ENCODE results near the gene PDE2A.
A peak's percentile ranks its signal among the peaks of the same experiment; 100 is the strongest.

The PDE2A gene

DNA sequence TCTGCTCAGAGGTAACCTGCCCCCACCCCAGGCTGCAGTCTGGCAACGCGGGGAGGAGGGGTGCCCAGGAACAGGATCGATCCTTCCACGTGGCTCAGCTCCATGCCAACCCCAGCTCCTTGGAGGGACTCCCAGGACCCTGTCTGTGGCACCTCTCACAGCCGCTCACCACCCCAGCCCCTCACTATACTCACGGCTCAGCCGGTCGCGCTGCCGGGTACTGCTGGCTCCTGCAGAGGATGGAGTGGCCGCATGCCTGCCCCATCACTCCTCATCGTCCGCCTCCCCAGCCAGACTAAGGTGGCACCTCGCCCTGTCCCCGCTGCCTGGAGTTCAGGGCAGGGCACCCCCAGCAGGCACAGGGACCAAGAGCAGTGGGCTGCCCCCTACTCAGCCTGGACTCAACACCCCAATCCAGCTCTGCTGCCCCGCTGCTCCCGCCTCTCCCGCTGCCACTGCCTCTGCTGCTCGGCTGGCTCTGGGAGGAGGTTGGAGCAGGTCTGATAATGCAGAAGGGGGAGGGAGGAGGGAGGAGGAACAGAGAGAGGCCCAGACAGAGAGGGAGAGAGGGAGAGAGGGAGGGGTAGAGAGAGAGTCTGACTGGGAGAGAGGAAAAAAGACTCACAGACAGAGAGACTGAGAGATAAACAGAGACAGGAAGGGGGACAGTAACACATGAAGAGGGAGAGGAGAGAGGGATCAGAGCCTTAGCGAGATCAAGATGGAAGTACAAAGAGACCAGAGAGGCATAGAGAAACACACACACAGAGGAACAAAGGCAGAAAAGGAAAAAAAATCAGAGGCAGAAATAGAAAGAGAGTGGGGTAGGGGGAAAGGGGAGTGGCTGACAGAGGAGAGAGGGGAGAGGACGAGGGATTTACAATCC is at the start of gene PDE2A:
TSS of gene PDE2A (minus strand) at position 480 of the 886 bp plus-strand sequence. CDS start at position 265, 215 bp downstream.
- DNase-seq, result no peak

DNA sequence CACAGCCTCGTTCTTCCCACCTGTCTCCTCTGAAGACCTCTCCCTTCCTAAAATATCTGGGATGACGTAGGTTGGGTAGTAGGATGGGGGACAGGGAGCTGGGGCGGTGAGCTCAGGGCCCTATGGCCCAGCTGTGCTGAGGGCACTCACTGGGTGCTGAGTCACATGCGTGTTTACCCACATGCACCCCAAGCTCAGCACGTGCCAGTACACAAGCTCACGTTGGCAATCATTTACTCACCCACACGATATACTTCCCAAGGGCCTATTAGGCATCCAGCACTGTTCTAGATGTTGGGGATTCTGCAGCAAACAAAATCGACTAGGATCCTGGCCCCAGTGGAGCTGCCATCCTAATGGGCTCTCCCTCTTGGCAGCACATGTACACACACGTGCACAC is 49.3 kb upstream of the PDE2A start:
- no peak for DNase-seq

DNA sequence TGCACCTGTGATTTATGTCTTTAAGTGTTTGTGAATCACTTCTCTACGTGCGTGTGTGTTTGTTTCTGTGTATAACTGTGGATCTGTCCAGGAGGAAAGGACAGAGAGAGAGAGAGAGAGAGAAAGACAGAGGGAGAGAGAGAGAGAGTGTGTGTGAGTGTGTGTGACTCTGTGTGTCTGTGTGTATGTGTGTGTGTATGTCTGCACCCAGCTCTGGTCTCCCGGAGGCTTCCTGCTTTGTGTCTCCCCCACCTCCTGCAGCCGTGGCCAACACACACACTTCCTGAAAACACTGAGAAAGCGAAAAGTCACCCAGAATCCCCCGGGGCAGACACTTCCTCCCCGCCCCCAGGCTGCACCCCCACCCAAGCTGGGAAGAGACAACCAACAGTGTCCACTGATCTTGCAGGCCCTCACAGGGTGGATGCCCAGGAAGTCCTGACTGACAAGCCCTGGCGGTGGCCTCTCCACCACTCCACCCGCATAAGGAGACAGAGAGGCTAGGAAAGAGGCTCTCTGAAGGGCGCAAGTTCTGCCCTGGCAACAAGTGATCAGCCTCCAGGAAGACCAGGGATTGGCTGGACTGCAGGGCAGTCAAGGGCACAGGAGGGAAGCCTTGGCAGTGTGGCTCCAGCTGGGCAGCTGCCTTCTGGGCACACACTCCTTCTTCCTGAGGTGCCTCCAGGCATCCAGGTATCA is 48.0 kb upstream of the PDE2A start:
- DNase-seq, result peak; percentile 89 to 90

DNA sequence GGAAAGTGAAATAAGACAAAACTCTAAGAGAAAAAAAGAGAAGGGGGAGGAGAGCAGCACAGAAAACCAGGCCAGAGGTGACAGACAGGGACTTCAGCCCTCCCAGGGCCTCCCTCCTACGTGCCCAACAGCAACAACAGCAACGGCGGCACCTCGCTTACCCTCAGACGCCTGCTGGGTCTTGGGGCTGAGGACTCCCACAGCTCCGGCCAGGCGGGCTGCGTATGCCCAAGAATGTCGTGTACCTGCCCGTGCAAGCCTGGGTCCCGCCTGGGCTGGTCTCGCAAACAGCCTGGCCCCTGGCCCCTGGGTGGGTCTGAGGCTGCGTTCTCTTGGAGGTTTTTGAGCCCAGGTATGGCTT is 47.4 kb upstream of the PDE2A start:
- peak; percentile 30 to 47 for DNase-seq

DNA sequence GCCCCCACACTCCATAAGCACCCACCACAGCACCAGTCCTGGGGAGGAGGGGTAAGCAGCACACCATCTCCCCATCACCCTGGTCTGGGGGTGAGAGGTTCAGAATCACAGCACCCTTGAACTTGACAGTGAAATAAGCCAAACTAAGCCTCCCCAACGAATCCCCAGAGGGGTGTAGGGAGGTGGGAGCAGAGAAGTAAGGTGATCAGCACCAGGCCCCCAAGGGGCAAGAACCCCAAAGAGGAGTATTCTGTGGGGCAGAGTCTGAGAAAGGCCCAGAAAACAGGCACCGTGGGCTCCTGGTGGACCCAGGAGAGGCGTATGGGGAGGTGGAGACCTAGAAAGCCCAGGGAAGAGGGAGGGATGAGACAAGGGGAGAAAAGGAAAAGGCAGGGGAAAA is 47.1 kb upstream of the PDE2A start:
- DNase-seq, result no peak

DNA sequence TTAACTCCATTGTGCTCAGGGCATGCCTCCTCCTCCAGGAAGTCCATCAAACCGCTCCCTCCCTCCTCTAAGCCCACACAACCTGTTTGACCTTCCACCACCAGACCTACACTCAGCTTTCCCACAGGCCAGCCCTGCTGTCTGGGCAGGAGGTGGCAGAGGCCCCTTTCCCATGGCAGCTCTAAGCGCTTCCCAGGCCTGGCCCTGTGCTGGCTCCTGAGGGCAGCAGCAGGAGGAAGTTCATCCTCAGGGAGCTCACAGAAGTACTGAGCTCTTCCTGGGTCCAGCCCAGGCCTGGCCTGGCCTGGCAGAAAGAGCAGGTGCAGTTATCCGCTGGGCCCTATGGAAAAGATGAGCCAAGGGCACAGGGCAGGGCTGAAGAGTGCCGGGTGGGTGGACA is 46.6 kb upstream of the PDE2A start:
- DNase-seq, result no peak

DNA sequence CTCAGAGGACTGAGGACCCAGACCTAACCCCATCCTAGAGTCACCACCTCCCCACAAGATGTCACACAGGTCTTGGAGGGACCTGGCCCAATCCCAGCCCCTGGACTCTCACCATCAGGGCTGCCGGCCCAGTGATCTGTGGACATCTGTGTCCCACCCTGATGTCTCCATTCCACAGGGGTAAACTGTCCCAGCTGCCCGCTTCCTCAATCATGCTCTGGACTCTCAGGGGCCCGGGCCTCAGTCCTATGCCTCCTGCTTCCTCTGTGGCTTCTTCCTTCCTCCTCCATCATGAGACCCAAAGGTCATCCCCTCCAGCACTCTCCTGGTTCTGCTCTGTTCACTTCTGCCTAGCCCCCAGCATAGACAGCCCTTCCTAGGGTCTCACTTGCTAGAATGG is 45.8 kb upstream of the PDE2A start:
- no peak for DNase-seq

DNA sequence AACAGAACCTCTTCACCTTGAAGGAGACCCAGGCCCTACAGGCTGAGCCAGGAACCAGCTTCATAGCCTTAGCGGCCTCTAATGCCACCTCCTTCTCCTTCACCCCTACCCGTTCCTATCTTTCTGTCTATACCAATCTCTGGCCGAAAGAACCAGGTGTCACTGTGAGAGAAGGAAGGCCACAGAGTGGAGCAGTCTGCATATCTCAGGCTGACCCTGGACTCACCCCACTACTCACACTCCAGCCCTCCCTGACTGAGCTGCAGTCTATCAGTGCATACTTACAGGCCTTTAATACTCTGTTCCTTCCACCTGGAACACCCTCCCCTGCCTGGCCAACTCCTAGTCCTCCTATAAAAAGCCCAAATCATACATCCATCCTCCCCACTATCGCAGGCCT is 45.3 kb upstream of the PDE2A start:
- no peak for DNase-seq

DNA sequence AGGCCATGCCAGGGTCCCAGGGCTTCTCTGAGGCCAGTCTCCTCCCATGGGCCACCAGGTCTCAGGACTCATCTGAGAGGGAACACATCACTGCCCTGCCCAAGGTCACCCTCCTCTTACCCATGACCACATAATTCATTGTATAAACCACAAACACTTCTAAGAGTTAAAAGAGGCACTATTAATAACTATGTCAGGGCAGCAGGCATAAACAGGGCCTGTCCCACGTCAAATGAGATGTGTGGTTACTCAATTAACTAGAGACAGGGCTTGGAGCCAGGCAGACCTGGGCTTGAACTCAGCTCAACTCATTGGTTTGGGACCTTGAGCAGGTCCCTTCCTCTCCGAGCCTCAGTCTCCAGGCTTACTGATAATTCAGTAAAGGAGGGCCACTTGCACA is 44.9 kb upstream of the PDE2A start:
- no peak for DNase-seq

DNA sequence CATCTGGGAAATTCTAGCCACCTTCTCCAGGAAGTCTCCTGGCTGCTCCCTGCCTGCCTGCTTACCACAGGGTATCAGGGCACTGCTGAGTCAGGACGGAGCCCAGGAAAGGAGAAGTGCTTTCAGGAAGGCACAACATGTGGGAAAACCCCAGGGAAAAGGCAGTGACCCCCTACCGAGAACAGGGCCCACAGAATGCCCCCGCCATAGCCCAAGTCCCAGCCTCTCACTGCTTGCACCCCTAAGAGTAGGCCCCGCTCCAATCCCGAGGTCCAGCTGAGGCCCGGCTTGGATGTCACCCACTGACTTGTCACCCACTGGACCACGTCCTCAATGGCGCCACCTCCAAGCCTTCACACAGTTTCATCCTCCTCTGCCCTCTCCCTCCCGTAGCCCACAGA is 43.9 kb upstream of the PDE2A start:
- DNase-seq, result no peak

DNA sequence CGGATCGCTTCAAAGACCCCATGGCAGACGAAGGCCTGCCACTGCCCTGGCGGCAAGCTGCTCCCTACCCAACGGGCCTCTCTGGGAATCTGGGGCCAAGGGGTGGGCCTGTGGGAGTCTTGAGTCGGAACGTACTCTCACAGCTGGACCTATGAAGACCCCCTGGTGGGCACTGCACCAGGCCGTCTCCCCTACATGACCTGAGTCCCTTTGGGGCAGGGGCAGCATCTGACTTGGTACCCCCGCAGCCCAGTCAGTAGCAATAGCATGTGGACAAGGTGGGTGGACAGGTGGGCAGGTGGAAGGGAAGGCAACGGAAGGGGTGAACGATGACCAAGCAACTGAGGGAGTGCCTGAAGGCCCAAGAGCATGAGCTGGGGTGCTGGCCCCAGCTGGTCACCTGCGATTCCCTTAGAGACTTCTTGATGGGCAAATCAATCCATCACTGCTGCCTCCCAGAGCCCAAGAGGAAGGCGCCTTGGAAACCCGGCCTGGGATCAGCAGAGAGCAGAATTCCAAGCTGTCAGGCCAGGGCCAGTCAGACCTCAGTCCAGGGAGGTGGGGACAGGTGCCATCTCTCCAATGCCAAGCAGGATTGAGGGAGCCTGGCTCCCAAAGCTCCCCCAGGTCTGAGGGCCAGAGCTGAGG is 42.7 kb upstream of the PDE2A start:
- no peak for DNase-seq

DNA sequence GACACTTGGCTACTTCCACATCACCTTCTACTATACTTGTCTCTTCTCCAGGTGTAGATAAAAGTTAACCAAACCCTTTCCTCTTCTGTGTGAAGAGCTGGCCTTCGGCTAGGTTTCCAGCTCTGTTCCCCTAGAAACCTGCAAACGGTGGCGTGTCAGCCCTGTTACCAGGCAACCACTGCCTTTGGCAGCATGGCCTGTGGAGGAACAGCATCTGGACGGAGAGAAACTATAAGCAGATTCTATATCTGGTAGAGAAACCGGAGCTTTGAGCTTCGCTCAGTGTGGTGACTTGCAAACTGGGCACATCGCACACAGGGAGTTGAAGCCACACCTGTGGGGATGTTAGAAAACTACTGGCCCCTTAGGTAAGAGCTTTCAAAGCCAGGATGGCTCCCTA is 42.1 kb upstream of the PDE2A start:
- DNase-seq, result no peak

DNA sequence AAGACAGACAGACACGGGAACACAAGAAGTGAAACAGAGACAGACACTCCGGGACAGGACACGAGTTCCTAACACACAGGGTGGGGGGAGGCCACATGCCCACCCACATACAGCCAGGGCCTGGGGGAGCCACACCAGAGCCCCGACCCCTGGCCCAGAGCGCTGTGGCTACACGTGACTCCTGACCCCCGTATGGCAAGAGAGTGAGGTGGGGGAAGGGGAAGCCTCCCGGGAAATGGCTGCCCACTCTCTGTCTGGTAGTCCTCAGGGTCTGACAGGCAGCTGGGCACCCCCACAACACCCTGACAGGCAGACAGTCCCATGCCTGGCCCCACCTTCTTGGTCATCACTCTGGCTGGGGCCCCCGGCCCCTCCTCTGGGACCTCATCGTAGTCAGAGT is 38.6 kb upstream of the PDE2A start:
- DNase-seq, result no peak

DNA sequence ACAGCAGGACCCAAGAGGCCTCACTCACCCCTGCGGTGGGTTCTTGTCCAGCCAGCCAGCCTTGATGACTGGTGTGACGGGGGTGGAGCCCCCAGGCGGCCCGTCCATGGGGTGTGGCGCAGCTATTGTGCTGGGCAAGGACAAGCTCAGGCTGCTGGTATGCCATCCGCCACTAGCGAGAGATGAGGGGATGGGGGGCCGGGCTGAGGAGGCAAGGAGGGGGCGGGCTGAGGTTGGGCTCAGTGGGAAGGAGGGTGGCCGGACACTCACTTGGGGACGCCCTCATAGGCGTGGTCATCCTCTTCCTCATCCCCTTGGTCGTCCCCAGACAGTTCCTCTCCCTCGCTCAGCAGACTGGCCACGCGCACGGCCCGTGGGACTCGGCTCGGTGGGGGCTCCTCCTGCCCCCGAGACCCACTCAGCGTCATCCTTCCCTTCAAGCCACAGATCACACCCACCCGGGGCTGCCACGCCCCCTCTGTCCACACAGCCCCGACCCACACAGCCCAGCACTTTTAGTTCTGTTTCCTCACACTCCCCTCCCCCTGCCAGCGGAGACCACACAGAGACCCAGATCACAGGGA is 38.0 kb upstream of the PDE2A start:
- DNase-seq, result peak in 1 of 2 donors; percentile 23

DNA sequence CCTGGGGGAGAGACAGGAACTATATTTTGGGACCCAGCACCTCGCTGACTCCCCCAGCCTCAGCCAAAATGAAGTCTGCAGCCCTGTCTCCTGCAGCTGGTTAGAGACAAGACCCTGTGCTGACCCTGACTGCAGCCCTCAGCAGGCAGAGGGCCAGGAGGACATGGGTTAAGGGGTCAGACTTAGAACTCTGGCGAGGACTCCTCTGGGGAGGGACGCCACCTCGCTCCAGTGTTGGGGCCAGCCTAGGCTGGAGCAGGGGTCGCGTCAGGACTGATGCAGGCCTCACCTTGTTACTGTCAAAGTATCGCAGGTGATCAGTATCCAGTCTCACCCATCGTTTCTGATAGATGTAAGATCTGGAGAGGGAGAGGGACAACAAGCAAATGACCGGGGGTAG is 36.9 kb upstream of the PDE2A start:
- DNase-seq, result no peak

DNA sequence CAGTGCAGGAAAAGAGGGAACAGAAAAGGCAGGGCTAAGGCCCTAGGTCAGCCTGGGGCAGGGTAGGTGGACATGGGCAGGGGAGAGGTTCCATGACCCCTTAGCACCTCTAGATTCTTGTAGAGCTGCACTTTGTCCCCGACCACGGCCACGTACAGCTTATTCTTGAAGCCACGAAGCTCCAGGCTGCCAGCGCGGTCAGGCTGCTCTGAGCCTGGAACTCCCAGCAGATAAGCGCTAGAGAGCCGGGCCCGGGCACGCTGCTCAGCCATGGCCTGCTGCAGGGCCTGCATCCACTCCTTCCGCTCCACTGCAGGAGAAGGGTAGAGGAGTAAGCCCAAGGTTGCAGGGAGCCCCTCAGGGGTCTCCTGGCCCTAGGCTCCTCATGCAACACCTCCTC is 36.1 kb upstream of the PDE2A start:
- no peak for DNase-seq

DNA sequence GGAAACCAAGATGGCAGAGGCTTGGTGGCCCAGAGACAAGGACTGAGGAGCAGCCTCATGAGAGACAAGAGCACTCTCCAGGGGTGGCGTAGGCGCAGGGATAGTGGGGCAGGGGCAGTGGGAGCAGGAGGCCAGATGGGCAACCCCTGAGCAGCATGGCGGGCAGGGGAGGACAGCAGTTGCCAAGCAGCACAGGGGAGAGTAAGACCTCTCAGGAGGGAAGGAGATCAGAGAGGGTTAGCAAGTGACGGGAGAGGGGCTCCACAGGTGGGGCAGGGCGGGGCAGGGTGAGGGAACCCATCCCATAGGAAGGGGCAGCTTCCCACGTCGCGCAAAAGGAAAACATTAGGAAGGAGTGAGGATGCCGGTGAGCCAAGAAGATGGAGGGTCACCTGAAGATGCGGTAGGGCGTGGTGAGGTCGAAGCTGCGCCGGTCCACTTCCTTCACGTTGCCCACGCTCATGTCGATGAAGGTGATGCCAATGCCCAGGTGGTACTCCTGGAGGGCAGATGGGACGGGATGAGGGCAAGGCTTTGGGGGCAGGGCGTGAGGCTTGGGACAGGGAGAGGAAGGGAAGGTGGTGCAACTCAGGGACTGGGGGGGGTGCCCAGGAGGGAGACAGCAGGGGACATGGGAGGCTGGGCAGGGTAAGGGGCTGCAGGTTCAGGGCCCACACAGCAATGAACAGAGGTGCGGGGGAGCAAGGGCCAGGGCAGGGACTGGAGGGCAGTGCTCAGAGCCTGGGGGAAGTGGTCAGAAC is 35.4 kb upstream of the PDE2A start:
- no peak for DNase-seq

DNA sequence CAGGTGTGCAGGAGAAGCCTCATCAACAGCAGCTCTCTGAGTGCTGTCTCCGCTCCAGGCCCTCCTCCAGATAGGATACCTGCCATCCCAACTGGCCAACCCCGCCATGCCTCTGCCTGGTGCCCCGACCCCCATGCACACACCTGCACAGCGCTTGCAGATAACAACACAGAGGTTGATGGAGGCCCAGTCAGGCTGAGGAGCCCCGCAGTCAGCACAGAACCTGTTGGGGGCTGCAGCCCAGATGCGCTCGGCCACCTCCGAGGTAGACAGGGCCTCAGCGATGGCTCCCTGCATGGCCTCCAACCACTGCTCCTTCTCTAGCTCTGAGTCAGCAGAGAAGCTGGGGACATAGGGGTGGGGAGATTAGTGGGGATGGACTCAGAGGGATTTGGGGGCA is 32.8 kb upstream of the PDE2A start:
- DNase-seq, result no peak

DNA sequence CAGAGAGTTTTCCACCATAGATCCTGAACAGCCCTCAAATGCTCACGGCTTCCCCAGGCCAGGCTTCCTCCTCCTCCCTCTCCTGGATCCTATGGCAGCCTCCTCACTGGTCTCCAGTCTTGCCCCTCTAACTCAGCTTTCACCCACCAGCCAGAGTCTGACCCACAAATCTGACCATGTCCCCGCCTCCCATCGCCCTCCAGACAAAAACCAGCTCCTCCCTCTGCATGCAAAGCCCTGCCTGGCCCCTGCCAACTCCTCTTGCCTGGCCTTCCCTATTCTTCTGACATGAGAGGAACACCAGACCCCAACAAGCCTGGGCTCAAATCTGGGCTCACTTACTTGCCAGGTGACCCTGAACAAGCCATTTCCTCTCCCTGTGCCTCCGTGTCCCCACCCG is 32.4 kb upstream of the PDE2A start:
- DNase-seq, result no peak

DNA sequence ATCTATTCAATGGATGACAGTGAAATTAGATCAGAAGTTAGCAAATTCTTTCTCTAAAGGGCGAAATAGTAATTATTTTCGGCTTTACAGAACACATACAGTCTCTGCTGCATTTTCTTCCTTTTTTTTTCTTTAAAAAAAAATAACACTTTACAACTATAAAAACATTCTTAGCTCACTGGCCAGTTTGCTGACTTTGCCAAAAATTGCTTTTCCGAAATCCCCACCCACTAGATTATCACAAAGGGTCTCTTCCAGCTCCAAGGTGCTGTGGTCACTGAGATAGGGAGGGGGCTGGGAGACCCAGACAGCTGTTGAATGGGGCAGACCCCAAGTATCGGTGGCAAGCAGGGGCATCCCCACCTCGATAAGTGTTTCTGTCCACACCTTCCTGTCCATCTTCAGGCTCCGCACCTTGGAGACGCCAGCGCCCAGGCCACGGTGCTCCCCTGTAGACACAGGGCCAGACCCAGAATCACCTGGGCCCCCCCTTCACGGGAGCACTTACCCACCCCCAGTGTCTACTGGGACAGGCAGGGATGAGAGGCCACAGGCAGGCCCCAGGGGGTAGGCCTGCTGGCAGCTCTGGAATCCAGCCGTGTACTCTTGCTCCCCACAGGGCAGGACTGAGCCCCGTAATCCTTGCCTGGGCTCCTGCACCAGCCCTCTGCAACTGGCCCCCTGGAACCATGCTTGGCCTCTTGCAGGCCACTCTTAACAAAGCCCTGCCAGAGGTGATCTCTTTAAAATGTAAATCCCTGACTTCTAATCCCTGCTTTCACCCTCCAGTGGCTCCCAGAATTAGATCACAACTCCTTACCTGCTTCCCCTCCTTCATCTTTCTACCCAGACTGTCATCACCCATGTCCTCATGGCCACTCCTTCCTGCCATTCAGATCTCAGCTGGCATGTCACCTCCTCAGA is 31.5 kb upstream of the PDE2A start:
- DNase-seq, result no peak

DNA sequence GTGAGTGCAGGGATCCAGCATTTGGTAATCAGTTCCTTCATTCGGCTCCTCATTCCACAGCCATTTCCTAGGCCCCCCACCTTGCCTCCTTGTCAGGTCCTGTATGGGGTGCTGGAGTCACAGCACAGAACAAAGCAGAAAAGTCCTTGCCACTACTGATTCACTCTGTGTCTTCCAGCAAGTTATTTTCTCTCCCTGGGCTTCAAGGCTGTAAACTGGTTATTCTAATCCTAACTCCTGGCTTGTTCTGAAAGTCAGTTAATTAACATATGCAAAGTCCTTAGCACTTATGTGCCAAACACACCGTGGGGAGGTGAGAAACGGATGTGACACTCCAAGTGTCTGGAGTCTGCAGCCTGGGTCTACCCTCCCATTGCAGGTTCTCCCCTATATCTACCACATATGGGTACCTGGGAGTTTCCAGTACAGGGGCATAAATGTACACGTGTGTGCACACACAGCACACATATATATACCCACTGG is 30.6 kb upstream of the PDE2A start:
- no peak for DNase-seq

Measured in CD4-positive, alpha-beta T cell treated with Interferon alpha-2 for 1 hour (primary cell).